ENCODE data around the gene RAP1GAP.
A peak's percentile ranks its signal among the peaks of the same experiment; 100 is the strongest.
"Not testable (repeated sequence)": the region's sequence is repeated elsewhere in the genome, so short reads cannot be mapped to it uniquely, and the experiment has no call there.

RAP1GAP gene

DNA sequence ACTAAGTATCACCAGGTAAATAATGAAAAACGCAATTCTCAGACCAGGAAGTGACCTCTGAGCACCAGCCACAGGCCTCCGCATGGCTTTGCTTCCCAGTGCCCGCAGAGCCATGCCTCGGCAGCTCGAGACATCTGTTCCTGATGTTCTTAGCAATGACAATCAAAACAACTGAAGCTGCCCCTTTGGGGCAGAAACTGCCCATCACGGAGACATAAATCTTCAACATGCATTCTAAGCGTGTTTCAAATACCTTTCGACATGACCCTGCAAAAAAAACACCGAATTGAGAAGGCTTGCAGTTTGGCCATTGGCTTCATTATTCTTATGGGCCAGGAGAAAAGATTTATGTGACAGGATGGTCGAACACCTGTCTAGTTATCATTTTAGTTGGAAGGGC is 5.8 kb upstream of the RAP1GAP start:
- no peak for DNase-seq

DNA sequence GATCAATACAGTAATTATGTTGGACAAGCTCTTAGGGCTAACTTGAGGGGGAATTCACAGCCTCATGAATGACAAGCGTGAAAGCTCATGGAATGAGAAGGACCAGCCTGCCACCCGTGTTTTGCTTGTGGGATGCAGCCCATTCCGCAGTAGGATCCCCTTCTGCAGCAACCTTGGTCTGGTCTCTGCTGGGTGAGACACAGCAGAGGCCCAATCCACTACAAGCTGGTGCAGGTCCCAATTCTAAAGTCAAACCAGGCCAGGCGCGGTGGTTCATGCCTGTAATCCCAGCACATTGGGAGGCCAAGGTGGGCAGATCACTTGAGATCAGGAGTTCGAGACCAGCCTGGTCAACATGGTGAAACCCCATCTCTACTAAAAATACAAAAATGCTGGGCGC is 4.7 kb upstream of the RAP1GAP start:
- DNase-seq = not testable (repeated sequence)

DNA sequence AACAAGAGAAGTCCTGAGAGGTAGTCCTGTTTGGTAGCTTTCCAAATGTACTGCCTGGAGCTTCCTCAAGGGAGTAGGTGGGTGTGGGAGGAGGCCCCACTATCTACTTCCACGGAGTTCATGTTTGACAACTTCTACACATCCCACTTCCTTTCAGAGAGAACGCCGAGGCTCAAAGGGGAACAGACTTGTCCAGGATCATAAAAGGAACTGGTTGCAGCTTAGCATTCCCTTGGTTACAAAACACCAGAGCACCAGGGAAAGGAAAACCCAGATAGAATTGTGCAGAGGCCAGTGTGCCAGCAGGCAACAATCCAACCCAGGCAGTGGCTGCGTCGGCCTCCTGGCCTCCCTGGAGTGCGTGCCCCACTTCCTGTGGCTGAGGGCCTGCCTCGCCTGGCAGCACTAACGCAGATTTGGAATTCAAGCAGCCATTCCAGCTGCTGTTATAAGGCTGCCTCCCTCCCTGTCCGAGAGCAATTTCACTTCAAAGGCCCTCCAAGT is 4.2 kb upstream of the RAP1GAP start:
- peak; percentile 70 to 81 for DNase-seq

DNA sequence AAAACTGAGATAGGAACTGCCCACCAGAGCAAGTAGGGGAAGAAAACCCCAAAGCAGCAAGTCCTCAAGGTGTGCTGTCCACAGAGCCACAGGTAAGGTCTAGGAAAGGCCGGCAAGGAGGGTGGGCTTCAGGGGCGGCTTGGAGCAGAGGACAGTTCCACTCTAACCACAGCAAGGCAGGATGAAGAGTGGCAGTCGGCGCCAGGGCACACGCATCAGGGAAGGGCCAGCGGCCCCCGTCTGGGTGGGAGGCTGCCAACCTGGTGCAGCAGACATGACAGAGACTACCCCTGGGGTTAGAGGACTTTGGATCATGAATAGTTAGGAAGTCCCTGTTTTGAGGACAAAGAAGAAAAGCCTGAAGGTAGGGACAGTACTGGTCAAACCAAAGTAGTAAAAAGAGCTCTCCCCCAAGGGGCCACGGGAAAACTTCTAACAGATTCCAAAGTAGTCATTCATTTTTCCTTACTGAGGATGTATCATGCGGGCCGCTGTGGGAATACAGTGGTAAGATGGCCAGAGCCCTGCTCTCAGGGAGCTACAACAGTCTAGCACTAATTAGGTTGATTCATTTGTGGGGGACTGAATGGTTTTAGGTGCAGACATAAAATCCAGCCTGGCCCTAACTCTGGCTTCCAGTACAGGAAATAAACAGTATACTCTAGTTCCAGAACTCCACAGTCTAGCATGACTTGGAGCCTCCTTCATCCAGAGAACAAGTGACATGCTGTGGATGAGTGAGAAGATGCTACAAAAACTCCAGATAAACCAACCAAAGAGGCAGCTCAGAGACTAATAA is 3.5 kb upstream of the RAP1GAP start:
- DNase-seq = no peak

DNA sequence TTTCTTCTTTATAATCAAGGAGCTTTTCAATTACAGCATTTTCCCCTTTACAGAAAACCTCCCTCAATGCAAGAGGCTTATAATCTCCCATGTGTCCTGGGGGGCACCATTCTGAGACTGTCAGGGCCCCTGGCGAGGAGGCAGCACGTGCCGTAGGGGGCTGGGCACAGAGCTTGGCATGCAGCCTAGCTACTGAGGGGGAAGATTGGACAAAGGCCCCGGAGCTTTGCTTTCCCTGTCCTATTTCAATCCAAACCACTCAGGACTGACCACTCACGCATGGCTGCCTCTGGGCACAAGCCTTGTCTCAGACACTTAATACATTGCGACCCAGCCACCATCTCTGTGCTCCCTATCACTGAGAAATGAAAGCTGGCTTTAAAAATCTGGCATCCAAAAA is 2.8 kb upstream of the RAP1GAP start:
- no peak for DNase-seq

DNA sequence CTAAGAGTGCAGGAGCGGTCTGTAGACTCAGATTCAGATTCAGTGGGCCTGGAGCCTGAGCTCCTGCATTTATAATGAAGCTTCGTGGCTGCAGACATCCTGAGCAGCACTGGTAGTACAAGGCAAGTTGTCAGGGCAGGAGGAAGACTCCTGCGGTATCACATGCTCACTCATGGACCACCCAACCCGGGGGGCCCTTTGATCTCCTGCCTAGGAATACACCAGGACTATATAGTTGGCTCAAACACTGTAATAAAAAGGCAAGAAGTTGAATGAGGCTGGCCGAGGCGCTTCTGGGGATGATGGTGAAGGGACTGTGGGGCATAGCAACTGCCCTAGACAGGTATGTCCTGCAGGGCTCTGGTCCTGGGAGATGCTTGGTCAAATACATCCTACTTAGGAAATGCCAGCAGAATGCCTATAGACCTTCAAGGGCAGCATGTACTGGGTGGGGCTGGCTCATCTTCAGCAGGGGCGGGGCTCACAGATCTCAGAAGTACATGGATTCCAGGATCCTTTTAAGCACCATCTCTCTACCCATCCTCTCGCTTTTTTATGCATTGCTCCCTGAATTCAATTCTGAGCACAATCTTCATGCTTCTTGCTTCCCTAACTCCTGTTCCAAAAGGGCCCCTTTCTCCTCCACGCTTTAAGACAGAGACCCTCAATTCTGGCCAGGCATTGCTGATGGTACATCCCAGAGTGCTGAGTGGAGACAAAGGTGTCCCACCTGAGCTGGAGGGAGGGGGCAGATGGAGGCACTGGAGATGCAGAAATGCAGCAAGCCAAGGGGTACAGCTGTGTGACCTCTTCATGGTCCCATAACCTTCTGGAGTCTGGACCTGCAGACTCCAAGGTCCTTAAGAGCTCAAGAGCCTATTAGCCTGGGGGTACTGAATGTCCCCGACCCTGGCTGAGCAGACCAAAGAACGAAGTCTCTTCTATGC is 2.1 kb upstream of the RAP1GAP start:
- no peak for DNase-seq

DNA sequence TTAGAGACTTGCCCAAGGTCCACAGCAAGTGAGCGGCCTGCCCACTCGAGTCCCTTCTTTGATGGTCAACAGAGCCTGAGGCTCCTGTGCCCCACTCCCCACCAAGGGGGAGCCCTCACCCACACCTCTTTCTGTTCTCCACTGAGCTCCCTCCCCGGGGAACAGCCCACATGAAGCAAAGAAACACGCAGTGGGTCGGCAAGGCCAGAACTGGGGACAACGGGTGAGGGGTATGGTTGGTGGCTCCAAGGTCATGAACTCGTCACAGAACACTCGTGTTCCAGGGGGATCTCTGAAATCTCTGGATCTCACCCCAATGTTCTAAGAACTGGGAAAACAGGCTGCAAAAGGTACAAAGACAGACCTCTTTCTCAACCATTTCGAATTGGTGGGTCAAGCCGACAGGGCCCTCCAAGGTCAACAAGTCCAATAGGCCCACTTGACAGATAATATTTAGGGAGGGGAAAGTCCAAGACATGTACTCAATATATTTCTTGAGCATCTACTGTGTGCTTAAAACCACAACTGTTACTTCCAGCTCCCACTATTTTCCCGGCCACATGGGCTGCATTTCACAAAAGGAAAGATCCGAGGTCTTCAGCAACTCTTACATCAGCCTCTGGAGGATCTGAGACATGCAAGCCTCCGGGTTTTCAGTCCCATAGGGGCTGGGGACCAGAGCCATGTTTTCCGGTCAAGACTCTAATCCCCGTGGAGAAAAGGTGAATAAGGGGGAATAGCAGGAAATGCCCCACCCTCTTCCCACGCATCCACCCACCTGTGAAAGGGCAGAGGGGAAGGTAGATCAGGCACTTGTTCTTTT is 1.1 kb upstream of the RAP1GAP start:
- no peak for DNase-seq

DNA sequence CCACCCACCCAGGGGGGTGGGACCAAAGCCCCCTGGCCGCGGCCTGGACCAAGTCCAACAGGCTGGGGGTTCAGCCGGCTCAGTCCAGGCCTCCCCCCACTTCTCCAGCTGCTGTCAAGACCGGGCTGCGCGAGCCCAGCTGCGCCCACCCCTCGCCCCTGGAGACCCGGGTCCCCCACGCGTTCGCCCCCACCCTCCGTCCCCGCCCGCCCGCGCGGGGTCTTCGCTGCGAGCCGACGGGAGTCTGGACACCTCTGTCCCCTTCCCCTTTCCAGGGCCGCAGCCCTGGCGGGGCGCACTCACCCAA is 253 bp downstream of the RAP1GAP start:
- DNase-seq = no peak

DNA sequence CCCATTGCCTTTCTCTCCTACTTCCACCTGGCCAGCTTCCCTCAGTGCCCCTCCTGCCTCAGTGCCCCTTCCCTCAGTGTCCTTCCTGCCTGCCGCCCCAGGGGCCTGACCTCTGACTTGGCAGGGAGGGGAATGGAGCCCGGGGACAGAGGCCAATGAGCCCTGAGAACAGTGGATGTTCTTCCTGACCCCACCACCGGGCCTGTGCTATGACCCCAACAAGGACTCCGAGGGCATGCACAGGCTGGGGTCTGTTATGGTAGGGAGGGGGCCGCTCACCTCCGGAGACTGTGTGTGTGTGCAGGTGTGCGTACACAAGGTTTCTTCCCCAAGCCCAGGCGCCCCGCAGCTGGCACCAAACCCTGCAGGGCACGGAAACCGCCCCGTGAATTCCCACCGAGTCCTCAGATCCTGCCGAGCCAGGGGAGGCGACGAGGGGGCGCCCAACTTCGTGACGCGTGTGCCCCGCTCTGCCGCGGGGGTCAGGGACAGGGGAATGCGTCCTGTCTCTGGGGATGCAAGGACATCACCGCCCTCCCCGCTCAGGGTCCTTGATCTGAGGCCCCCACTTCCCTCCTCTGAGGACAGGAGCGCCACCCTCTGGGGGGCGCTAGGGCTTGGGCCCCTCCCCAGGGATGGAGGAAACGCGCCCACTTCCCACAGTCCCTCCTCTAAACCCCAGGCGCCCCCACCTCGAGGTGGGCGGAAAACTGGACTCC is 766 bp downstream of the RAP1GAP start:
- no peak for DNase-seq

DNA sequence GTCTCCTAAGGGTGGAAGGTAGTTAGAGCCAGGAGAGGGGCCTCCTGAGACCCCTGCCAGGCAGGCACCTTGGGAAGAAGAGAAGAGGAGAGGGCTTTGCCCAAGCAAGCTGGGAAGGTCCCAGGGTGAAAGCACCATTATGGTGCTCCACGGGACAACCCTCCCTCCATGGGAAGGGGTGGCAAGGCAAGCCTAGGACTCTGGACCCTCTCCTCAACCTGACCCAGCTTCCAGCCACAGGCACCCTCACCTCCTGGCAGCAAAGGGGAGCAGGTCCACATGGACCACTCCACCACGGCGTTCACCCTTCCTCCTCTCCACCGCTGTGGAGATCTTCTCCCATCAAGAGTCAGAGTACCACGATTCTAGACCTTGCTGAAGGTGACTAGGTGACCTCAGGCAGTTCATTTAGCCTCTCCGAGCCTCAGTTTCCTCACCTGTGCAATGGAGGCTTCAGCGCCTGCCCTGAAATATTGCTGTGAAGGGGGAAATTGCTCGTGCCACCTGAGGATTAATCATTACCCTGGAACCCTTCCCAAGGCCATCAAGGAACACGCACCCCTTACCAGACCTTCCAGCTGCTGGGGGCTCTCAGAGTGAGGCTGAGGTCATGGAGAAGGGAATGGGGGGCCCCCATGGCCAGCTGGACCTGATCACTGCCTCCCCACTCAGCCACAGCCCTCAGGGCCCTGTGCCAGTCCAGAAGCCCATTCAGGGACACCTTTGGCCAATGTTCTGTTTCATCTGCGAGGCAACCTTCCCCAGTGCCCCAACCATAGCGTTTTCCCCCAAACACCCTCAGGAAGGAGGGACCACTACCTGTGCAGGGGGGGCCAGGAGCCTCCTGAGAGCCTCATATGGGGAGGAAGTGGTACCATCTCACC is 1.6 kb downstream of the RAP1GAP start:
- DNase-seq = no peak

DNA sequence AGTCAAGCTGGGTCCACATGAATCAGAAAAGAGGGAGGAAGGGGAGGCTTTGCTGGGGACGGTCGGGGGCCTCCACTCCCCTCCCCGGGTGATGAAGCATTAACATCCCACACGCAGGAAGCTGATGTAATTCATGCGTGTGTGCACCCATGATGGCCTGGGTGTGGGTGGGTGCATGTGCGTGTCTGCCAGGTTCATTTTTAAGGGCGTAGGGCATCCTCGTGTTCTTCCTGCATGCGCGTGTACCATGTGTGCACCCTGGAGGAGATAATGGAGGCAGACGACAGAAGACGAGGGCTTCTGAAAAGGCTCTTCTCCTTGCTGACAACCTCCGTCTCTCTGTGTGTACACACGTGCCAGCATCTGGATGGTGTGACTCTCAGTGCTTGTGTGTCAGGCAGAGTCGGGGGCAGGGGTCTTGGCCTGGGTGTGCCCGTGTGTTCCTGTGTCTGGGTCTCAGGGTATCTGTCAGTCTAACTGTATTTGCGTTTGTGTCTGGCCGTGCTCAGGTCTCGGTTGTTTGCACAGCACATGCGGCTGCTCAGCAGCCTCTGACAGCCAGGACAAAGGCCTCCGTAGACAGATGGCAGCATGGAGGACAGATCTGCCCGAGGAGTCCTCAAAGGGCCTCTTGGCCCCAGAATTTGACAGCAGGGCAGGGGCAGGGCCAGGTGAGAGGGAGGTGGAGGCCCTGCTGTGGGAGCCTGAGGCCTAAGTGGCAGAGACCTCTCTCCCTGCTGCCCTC is 2.4 kb downstream of the RAP1GAP start:
- no peak for DNase-seq

DNA sequence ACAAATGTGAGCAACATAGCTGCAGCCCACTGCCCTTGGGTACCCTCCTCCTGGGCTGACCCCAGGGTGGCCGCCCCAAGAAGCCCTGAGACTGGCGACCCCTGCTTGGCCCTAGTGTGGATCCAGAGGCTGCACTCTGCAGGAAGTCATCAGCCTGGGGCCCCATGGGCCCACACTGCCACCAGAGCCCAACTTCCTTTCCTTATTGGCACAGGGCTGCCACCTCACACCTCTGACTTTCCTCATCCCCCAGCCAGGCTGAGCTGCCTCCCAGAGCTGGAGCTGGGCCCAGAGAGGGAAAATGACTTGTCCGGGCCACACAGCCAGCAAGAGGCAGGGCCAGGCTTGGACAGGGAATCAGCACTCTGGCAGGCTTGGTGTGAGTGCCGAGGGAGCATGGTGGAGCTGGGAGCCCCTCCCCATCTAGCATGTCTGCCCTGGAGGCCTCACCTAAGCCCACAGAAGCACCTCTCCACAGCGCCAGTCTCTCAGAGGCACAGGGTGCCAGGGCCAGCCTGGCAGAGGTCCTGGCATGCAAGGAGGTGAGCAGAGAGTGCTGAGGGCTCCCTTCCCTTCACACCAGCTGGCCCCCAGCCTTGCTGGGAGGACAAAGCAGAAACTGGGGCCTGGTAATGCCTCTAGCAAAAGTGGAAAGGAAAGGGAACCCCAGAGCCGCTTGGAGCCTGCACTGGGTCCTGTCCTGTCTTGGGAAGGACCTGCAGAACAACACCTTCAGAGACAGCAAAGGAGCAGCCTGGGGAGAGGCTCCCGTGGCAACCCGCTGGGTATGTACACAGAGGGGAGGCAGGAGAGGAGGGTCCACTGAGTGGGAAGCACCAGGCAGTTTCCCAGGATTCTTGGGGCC is 3.2 kb downstream of the RAP1GAP start:
- DNase-seq = peak in 1 of 2 experiments; percentile 21

DNA sequence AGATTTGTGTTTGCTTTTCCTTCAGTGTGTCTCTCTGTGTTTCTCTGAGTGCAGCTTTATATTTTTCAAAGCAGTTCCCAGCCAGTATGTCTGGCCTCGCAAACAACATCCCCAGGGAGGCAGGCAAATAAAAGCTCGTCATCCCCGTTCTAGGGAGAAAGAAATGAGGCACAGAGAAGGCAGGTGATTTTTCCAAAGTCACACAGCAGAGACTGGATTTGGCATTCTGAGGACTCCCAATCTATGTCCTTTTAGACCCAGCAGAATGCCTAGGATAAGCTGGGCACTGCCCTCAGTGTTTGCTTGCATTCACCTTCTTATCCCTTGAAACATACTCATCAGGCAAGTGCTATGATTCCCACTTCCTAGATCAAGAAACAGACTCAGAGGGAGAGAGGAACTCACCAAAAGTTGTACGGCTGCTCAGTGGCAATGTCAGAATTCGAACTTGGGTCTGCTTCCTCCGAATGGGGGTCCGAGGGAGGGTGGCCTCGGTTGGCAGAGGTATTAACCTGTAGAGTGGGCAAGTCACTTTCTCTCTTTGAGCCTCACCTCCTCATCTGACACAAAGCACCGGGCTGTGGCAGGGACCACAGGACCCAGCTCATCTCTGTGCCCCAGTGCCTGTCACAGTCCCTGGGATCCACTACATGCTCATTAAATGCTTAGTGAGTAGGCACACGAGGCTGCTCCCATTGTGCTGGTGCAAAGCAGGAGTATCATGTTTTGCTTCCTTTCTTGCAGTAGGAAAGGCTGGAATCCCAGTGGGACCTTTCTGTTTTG is 4.2 kb downstream of the RAP1GAP start:
- DNase-seq = no peak

DNA sequence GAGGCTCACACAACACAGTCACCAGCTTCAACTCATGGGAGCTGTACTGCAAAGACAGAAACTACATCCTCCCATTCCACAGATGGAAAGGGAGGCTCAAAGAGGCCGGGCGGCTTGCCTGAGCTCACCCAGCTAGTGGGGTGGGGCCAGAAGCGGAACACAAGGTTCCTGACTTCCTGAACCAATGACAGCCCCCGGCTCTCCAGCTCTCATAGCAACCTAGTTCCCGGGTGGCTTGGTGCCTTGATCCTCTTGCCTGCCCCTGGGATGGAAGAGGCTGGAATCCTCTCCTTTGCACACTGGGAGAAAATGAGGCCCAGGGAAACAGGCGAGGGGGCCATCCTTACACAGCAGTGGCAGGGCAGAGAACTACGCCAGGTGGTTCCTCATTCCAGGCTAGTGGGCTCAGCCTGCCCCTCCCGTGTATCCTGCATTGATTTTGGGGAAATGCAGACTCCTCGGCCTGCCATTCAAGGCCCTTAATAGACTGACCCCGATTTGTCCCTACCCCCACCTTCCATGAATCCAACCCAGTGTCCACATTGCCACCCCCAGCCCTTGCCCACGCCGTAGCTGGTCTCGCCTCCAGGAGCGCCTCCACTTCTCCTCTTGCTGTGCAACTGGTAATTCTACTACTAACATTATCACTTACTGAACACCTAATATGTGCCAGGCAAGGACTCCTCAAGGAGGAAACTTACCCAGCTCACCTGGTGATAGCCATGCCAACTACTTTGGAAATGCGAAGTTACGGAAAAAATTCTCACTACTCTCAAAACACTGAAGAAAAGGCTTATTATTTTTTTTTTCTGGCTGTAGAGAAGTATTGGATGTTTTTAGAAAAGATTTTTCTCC is 5.0 kb downstream of the RAP1GAP start:
- DNase-seq = peak; percentile 41 to 45

DNA sequence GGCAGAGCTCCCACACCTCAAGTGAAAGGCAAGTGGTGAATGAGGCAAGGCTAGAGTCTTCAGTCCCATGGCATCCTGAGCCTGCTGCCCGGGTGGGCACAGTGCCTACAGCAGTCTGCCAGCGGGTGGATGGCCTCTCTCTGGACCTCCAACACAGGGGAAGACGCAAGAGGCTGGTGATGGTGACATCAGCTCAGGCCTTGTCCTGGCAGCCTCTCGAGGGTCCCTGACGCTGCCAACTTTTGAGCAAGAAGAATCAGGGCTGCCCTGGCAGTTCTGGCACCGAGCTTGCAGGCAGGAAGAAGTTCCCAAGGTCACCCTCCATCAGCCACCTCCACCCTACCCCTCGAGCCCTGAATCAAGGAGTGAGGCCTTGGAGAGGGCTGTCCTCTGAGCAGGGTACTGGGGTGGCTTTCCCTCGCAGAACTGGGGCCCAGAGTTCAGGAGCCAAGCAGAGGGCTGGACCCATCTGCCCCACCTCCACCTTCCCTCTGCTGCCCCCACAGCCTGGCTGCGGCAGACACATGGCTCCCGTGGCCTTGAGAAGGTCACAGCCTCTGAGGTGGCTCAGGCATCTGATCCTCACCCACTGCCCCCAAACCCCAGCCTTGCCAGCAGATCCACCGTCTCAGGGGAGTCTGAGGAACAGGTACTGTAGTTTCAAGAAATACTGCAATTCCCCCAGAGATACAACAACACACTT is 5.8 kb downstream of the RAP1GAP start:
- DNase-seq = no peak

DNA sequence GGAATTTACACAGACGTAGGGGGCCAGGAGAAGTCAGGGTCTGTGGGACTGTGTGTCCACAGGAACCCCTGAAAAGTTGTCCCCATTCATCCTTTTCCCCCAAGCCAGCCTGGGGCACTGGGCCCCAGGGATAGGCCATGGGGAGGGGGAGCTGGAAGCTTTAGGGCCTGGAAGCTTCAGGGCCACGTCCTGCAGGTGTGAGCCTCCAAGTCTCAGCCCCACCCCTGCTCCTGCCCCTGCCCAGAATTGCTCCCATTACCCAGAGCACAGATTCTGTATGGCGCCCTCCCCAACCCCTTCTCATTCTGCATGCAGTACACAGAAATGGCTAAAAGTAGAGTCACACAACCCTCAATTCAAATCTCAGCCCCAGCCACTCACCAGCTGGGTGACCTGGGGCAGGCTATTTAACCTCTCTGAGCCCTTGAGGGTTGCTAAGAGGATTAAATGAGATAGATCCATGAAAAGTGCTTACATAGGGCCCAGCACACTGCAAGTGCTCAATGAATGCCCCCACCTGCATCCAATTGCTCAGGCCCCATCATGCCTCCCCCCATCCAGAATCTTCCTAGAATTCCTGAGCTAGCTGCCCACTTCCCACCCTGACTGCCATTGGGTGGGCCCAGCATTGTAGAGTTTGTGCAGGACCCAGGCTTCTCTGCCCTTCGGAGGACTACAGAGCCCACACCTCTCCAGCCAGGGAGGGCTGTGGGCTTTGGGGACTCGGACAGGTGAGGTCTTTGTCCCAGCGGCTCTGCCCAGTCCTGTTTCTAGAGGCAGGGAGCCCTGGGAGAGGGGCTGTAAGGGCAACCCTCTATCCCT is 6.5 kb downstream of the RAP1GAP start:
- no peak for DNase-seq
